HEK293 (cell line): ENCODE data around the gene CABP1.

Experiments used
- ATF2 ChIP-seq: fragments of 450-650 bp; formaldehyde crosslinking; IDR thresholded peaks from 2 replicates; pipeline ENCODE4 v1.5.1; 2016; ENCODE audit warnings: missing biosample characterization, missing genetic modification characterization, low read depth
- HOXC10 ChIP-seq: sonication (generic); formaldehyde crosslinking; IDR thresholded peaks from 2 replicates; pipeline ENCODE4 v1.8.1; 2023; ENCODE audit warnings: mild to moderate bottlenecking, missing genetic modification reagents
- IKZF3 ChIP-seq: fragments of 450-650 bp; IDR thresholded peaks from 2 replicates; pipeline ENCODE4 v1.5.0; 2018; ENCODE audit warnings: missing biosample characterization, mild to moderate bottlenecking, missing genetic modification characterization, moderate library complexity
- REST ChIP-seq: fragments of 450-650 bp; formaldehyde crosslinking; IDR thresholded peaks from 2 replicates; pipeline ENCODE4 v1.5.1; 2016; ENCODE audit warnings: missing biosample characterization, missing genetic modification characterization
- ZBTB7A ChIP-seq: fragments of 450-650 bp; formaldehyde crosslinking; IDR thresholded peaks from 2 replicates; pipeline ENCODE4 v1.5.1; 2016; ENCODE audit warnings: low read depth, missing biosample characterization, missing genetic modification characterization
- ZNF10 ChIP-seq: fragments of 450-650 bp; formaldehyde crosslinking; IDR thresholded peaks from 2 replicates; pipeline ENCODE4 v1.5.1; 2017; ENCODE audit warnings: missing biosample characterization, missing genetic modification characterization
- ZNF133 ChIP-seq: fragments of 450-650 bp; formaldehyde crosslinking; IDR thresholded peaks from 2 replicates; pipeline ENCODE4 v1.5.1; 2016; ENCODE audit warnings: missing biosample characterization, missing genetic modification characterization
- ZNF37A ChIP-seq: fragments of 450-650 bp; IDR thresholded peaks from 2 replicates; pipeline ENCODE4 v1.5.1; 2018; ENCODE audit warnings: missing biosample characterization, missing genetic modification characterization
- TF ChIP-seq, protein P1 (sequence below): sonication (generic); formaldehyde crosslinking; IDR thresholded peaks from 2 replicates; pipeline ENCODE4 v1.8.1; 2022; ENCODE audit warnings: mild to moderate bottlenecking, moderate library complexity, missing genetic modification reagents
- TF ChIP-seq, protein P2 (sequence below): fragments of 450-650 bp; formaldehyde crosslinking; IDR thresholded peaks from 2 replicates; pipeline ENCODE4 v1.5.1; 2016; ENCODE audit warnings: missing biosample characterization, missing genetic modification characterization

DNA sequence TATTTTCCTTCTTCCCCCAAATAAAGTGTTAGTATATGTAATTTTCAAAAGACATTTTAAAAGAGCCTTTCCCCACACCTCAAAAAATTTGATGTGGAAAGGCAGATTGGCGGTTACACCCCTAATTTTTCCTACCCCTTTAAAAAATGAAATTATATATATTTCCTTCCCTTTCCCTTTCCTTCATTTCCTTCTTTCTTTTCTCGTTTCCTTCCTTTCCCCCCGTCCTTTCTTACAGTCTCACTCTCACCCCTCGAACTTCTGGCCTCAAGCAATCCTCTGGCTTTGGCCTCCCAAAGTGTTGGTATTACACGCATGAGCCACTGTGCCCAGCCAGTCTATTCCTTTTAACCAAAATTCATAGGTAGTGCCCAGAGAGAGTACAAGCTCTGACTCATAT, 65.6 kb downstream of the CABP1 start:
- no peak for TF ChIP-seq ZBTB7A (tag by site-specific recombination)
- no peak for TF ChIP-seq HOXC10
- TF ChIP-seq ZNF133 (tag by site-specific recombination) = no peak
- TF ChIP-seq, protein P1, sequence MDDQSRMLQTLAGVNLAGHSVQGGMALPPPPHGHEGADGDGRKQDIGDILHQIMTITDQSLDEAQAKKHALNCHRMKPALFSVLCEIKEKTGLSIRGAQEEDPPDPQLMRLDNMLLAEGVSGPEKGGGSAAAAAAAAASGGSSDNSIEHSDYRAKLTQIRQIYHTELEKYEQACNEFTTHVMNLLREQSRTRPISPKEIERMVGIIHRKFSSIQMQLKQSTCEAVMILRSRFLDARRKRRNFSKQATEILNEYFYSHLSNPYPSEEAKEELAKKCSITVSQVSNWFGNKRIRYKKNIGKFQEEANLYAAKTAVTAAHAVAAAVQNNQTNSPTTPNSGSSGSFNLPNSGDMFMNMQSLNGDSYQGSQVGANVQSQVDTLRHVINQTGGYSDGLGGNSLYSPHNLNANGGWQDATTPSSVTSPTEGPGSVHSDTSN = no peak
- no peak for TF ChIP-seq REST (tag by site-specific recombination)
- TF ChIP-seq, protein P2, sequence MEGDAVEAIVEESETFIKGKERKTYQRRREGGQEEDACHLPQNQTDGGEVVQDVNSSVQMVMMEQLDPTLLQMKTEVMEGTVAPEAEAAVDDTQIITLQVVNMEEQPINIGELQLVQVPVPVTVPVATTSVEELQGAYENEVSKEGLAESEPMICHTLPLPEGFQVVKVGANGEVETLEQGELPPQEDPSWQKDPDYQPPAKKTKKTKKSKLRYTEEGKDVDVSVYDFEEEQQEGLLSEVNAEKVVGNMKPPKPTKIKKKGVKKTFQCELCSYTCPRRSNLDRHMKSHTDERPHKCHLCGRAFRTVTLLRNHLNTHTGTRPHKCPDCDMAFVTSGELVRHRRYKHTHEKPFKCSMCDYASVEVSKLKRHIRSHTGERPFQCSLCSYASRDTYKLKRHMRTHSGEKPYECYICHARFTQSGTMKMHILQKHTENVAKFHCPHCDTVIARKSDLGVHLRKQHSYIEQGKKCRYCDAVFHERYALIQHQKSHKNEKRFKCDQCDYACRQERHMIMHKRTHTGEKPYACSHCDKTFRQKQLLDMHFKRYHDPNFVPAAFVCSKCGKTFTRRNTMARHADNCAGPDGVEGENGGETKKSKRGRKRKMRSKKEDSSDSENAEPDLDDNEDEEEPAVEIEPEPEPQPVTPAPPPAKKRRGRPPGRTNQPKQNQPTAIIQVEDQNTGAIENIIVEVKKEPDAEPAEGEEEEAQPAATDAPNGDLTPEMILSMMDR (tag by site-specific recombination) = no peak
- TF ChIP-seq IKZF3 (tag by site-specific recombination) = no peak
- TF ChIP-seq ATF2 = no peak
- no peak for TF ChIP-seq ZNF37A (tag by site-specific recombination)
- no peak for TF ChIP-seq ZNF10 (tag by site-specific recombination)
